ENCODE results near the gene PRDX5.

Gene PRDX5

GRCh38 chr11:64361659-64362058 is 43.7 kb downstream of the PRDX5 start:
- no peak overlapping the region for H3K27ac ChIP-seq (ENCODE audit: low read depth, low read length)
- H3K4me1 ChIP-seq (ENCODE audit: control insufficient read depth in 5 of 5, insufficient read depth in 5 of 5, low read length in 5 of 5): peaks cover 2 to 31% (median 29%) of the 10 kb centered on the region in 5 donors
- H3K36me3 ChIP-seq (ENCODE audit: control insufficient read depth in 5 of 5, insufficient read depth in 5 of 5, low read length in 5 of 5): peaks cover 2 to 61% (median 47%) of the 10 kb centered on the region in 5 donors
- no peak overlapping the region for H3K4me3 ChIP-seq (ENCODE audit: low read depth in 1 of 5, low read length in 5 of 5)
- H3K27me3 ChIP-seq (ENCODE audit: control insufficient read depth in 5 of 5, insufficient read depth in 4 of 5, low read length in 5 of 5): no peaks in the 10 kb centered on the region
- no peaks in the 10 kb centered on the region for H3K9me3 ChIP-seq (ENCODE audit: control insufficient read depth in 5 of 5, low read length in 5 of 5)
- H3K9ac ChIP-seq (ENCODE audit: low read length in 5 of 5): no peak overlapping the region

- Histone ChIP-seq H3K36me3 (ENCODE audit: control insufficient read depth in 5 of 5, insufficient read depth in 5 of 5, low read length in 5 of 5) (peaks cover 5 to 64% (median 49%) of the 10 kb centered on the region in 5 donors), H3K4me1 (ENCODE audit: control insufficient read depth in 5 of 5, insufficient read depth in 5 of 5, low read length in 5 of 5) (peaks cover 0 to 30% (median 27%) of the 10 kb centered on the region in 5 donors), H3K9ac (ENCODE audit: low read length in 5 of 5) (no peak overlapping the region)
Observed at GRCh38 chr11:64362339-64362738, 44.4 kb downstream of the PRDX5 start.

GRCh38 chr11:64364435-64364834 is 46.5 kb downstream of the PRDX5 start:
- Histone ChIP-seq H3K36me3 (ENCODE audit: control insufficient read depth in 5 of 5, insufficient read depth in 5 of 5, low read length in 5 of 5) (peaks cover 5 to 84% (median 63%) of the 10 kb centered on the region in 5 donors), H3K27me3 (ENCODE audit: control insufficient read depth in 5 of 5, insufficient read depth in 4 of 5, low read length in 5 of 5) (no peaks in the 10 kb centered on the region)

More at GRCh38 chr11:64362339-64362738, 44.4 kb downstream of the PRDX5 start:
- no peak overlapping the region for H3K4me3 ChIP-seq (ENCODE audit: low read depth in 1 of 5, low read length in 5 of 5)
- H3K9me3 ChIP-seq (ENCODE audit: control insufficient read depth in 5 of 5, low read length in 5 of 5): no peaks in the 10 kb centered on the region
- H3K27ac ChIP-seq (ENCODE audit: low read depth, low read length): no peak overlapping the region
- H3K27me3 ChIP-seq (ENCODE audit: control insufficient read depth in 5 of 5, insufficient read depth in 4 of 5, low read length in 5 of 5): no peaks in the 10 kb centered on the region

GRCh38 chr11:64364911-64365310 is 47.0 kb downstream of the PRDX5 start:
- Histone ChIP-seq H3K36me3 (ENCODE audit: control insufficient read depth in 5 of 5, insufficient read depth in 5 of 5, low read length in 5 of 5) (peaks cover 5 to 89% (median 68%) of the 10 kb centered on the region in 5 donors), H3K27ac (ENCODE audit: low read depth, low read length) (no peak overlapping the region), H3K27me3 (ENCODE audit: control insufficient read depth in 5 of 5, insufficient read depth in 4 of 5, low read length in 5 of 5) (no peaks in the 10 kb centered on the region), H3K4me3 (ENCODE audit: low read depth in 1 of 5, low read length in 5 of 5) (no peak overlapping the region), H3K9me3 (ENCODE audit: control insufficient read depth in 5 of 5, low read length in 5 of 5) (no peaks in the 10 kb centered on the region), H3K4me1 (ENCODE audit: control insufficient read depth in 5 of 5, insufficient read depth in 5 of 5, low read length in 5 of 5) (peaks cover 0 to 9% (median 8%) of the 10 kb centered on the region in 5 donors), H3K9ac (ENCODE audit: low read length in 5 of 5) (no peak overlapping the region)

More at GRCh38 chr11:64364435-64364834, 46.5 kb downstream of the PRDX5 start:
- H3K9ac ChIP-seq (ENCODE audit: low read length in 5 of 5): no peak overlapping the region
- no peaks in the 10 kb centered on the region for H3K9me3 ChIP-seq (ENCODE audit: control insufficient read depth in 5 of 5, low read length in 5 of 5)
- H3K4me1 ChIP-seq (ENCODE audit: control insufficient read depth in 5 of 5, insufficient read depth in 5 of 5, low read length in 5 of 5): peaks cover 0 to 14% (median 12%) of the 10 kb centered on the region in 5 donors
- no peak overlapping the region for H3K27ac ChIP-seq (ENCODE audit: low read depth, low read length)
- H3K4me3 ChIP-seq (ENCODE audit: low read depth in 1 of 5, low read length in 5 of 5): no peak overlapping the region

- Histone ChIP-seq H3K27me3 (ENCODE audit: control insufficient read depth in 5 of 5, insufficient read depth in 4 of 5, low read length in 5 of 5) (no peaks in the 10 kb centered on the region), H3K27ac (ENCODE audit: low read depth, low read length) (no peak overlapping the region), H3K36me3 (ENCODE audit: control insufficient read depth in 5 of 5, insufficient read depth in 5 of 5, low read length in 5 of 5) (peaks cover 5 to 86% (median 71%) of the 10 kb centered on the region in 5 donors), H3K4me3 (ENCODE audit: low read depth in 1 of 5, low read length in 5 of 5) (no peak overlapping the region), H3K9me3 (ENCODE audit: control insufficient read depth in 5 of 5, low read length in 5 of 5) (no peaks in the 10 kb centered on the region), H3K4me1 (ENCODE audit: control insufficient read depth in 5 of 5, insufficient read depth in 5 of 5, low read length in 5 of 5) (no peaks in the 10 kb centered on the region), H3K9ac (ENCODE audit: low read length in 5 of 5) (no peak overlapping the region)
Observed at GRCh38 chr11:64366751-64367150, 48.8 kb downstream of the PRDX5 start.

- Histone ChIP-seq H3K9me3 (ENCODE audit: control insufficient read depth in 5 of 5, low read length in 5 of 5) (no peaks in the 10 kb centered on the region), H3K9ac (ENCODE audit: low read length in 5 of 5) (no peak overlapping the region), H3K27ac (ENCODE audit: low read depth, low read length) (no peak overlapping the region), H3K36me3 (ENCODE audit: control insufficient read depth in 5 of 5, insufficient read depth in 5 of 5, low read length in 5 of 5) (peaks cover 5 to 72% (median 59%) of the 10 kb centered on the region in 5 donors), H3K4me3 (ENCODE audit: low read depth in 1 of 5, low read length in 5 of 5) (no peak overlapping the region), H3K4me1 (ENCODE audit: control insufficient read depth in 5 of 5, insufficient read depth in 5 of 5, low read length in 5 of 5) (no peaks in the 10 kb centered on the region), H3K27me3 (ENCODE audit: control insufficient read depth in 5 of 5, insufficient read depth in 4 of 5, low read length in 5 of 5) (no peaks in the 10 kb centered on the region)
Observed at GRCh38 chr11:64367931-64368672, 50.2 kb downstream of the PRDX5 start.

- H3K36me3 ChIP-seq (ENCODE audit: control insufficient read depth in 5 of 5, insufficient read depth in 5 of 5, low read length in 5 of 5): peaks cover 5 to 66% (median 53%) of the 10 kb centered on the region in 5 donors
- H3K4me3 ChIP-seq (ENCODE audit: low read depth in 1 of 5, low read length in 5 of 5): no peak overlapping the region
- no peak overlapping the region for H3K27ac ChIP-seq (ENCODE audit: low read depth, low read length)
Observed at GRCh38 chr11:64368673-64369074, 50.8 kb downstream of the PRDX5 start.

GRCh38 chr11:64369440-64370421 is 51.8 kb downstream of the PRDX5 start:
- Histone ChIP-seq H3K27me3 (ENCODE audit: control insufficient read depth in 5 of 5, insufficient read depth in 4 of 5, low read length in 5 of 5) (no peaks in the 10 kb centered on the region), H3K9ac (ENCODE audit: low read length in 5 of 5) (no peak overlapping the region), H3K9me3 (ENCODE audit: control insufficient read depth in 5 of 5, low read length in 5 of 5) (no peaks in the 10 kb centered on the region), H3K4me1 (ENCODE audit: control insufficient read depth in 5 of 5, insufficient read depth in 5 of 5, low read length in 5 of 5) (no peaks in the 10 kb centered on the region), H3K36me3 (ENCODE audit: control insufficient read depth in 5 of 5, insufficient read depth in 5 of 5, low read length in 5 of 5) (peaks cover 3 to 57% (median 45%) of the 10 kb centered on the region in 5 donors), H3K27ac (ENCODE audit: low read depth, low read length) (no peak overlapping the region), H3K4me3 (ENCODE audit: low read depth in 1 of 5, low read length in 5 of 5) (no peak overlapping the region)

More at GRCh38 chr11:64368673-64369074, 50.8 kb downstream of the PRDX5 start:
- H3K9me3 ChIP-seq (ENCODE audit: control insufficient read depth in 5 of 5, low read length in 5 of 5): no peaks in the 10 kb centered on the region
- no peaks in the 10 kb centered on the region for H3K4me1 ChIP-seq (ENCODE audit: control insufficient read depth in 5 of 5, insufficient read depth in 5 of 5, low read length in 5 of 5)
- H3K27me3 ChIP-seq (ENCODE audit: control insufficient read depth in 5 of 5, insufficient read depth in 4 of 5, low read length in 5 of 5): no peaks in the 10 kb centered on the region
- no peak overlapping the region for H3K9ac ChIP-seq (ENCODE audit: low read length in 5 of 5)

- H3K4me1 ChIP-seq (ENCODE audit: control insufficient read depth in 5 of 5, insufficient read depth in 5 of 5, low read length in 5 of 5): no peaks in the 10 kb centered on the region
- H3K4me3 ChIP-seq (ENCODE audit: low read depth in 1 of 5, low read length in 5 of 5): no peak overlapping the region
- no peaks in the 10 kb centered on the region for H3K27me3 ChIP-seq (ENCODE audit: control insufficient read depth in 5 of 5, insufficient read depth in 4 of 5, low read length in 5 of 5)
- H3K27ac ChIP-seq (ENCODE audit: low read depth, low read length): no peak overlapping the region
- no peak overlapping the region for H3K9ac ChIP-seq (ENCODE audit: low read length in 5 of 5)
- no peaks in the 10 kb centered on the region for H3K9me3 ChIP-seq (ENCODE audit: control insufficient read depth in 5 of 5, low read length in 5 of 5)
- H3K36me3 ChIP-seq (ENCODE audit: control insufficient read depth in 5 of 5, insufficient read depth in 5 of 5, low read length in 5 of 5): peaks cover 3 to 43% (median 37%) of the 10 kb centered on the region in 5 donors
Observed at GRCh38 chr11:64371201-64371600, 53.3 kb downstream of the PRDX5 start.
